ENCODE data around the gene SERAC1.

- TF ChIP-seq EP300 (IDR thresholded peaks at IDR 0.05; ENCODE audit: borderline replicate concordance in 1 of 2, low read depth in 1 of 2, low read length in 1 of 2) = no peak
- no peak for TF ChIP-seq CTCF (IDR thresholded peaks at IDR 0.05)
- TF ChIP-seq SIN3A (IDR thresholded peaks at IDR 0.05; ENCODE audit: borderline replicate concordance, low read depth, low read length) = no peak
- TF ChIP-seq SMC3 (IDR thresholded peaks at IDR 0.05; ENCODE audit: low read depth, low read length) = no peak
- no peak for TF ChIP-seq NFIC (IDR thresholded peaks at IDR 0.05; ENCODE audit: borderline replicate concordance)
- no peak for TF ChIP-seq MAX (IDR thresholded peaks at IDR 0.05; ENCODE audit: low read depth)
These were observed 58.3 kb downstream of the SERAC1 start for GRCh38 chr6:158109748-158110147.

Data from SK-N-SH (cell line).